GM21447 (cell line): ENCODE data around the gene PEPD.
"Not testable (repeated sequence)": the region's sequence is repeated elsewhere in the genome, so short reads cannot be mapped to it uniquely, and the experiment has no call there.

Source experiments
- ATAC-seq: cut with Tn5 transposase; IDR thresholded peaks from one replicate; pipeline ENCODE4 v1.9.1; 2021; ENCODE audit not compliant: unreplicated experiment

PEPD gene

DNA sequence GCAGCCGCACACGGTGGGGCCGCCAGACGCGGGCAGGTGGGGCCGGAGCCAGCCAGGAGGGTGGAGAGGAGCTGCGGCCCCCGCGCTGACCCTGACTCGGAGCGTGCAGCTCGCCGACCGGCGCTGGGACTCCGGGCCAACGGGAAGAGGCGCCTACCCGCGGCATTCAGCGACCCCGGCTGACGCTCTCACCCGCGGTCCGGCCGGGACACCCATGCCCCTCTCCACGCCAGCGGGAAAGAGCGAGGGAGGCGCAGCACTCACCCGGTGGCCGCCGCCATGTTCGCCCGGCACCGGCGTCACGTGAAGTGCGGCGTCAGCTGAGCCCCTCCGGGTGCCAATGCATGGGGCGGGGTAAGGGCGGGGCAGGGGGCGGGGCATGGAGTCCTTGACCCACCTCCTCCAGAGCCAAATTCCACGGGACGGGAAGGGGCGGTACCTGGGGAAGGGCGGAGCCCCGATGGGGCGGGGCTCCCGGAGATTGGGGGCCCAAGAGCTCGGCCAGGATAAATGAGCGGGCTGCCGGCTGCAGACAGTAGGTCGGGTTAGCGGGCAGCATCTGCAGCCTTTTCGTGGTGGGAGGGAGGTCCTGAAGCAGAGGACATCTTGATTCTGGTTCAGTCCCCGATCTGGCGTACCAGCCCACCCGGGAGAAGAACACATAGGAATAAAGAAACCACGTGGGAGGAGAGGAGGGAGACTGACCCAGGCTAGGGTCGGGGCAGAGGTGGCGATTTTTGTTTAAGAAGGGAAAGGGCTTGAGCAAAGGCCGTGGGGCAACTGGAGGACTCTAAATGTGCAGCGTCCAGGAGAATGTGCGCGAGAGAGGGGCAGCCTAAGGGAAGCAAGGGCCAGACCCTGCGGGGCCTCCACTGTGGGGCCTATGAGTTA is at the start of gene PEPD:
Gene PEPD, minus strand, starts transcription at position 312 of the 891 bp plus-strand sequence. Its CDS starts 31 bp downstream, at position 281.
- peak; percentile 93 for ATAC-seq

DNA sequence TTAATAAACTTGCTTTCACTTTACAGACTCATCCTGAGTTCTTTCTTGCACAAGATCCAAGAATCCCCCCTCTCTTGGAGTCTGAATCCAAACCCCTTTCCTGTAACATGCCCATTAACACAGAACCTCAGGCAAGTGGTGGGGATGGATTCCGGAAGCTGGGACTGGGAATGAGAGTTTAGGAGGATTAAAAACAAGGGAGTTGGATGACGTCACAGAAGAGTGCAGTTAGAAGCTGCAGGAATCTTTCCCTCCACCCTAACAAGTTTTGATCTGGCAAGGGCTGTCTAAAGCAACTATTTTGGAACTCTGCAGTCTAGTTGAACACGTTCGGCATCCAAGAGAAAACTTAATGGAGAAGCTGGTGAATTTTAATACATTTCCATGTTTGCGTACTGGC is 48.2 kb upstream of the PEPD start:
- no peak for ATAC-seq

DNA sequence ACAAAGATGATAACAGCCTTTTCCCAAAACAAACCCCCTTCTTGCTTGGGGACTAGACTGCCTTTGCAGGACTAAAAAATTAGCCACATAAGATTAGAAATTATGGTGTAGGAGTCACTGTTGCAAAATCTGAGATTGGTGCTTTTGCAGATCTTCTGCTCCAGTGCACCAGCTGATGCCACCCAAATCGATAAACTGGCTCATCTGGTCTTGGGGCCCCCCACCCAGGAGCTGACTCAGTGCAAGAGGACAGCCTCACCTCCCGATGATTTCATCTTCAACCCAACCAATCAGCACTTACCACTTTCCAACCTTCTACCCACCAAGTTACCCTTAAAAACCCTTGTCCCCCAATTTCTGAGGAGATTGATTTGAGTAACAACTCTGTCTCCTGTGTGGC is 47.1 kb upstream of the PEPD start:
- ATAC-seq, result no peak

DNA sequence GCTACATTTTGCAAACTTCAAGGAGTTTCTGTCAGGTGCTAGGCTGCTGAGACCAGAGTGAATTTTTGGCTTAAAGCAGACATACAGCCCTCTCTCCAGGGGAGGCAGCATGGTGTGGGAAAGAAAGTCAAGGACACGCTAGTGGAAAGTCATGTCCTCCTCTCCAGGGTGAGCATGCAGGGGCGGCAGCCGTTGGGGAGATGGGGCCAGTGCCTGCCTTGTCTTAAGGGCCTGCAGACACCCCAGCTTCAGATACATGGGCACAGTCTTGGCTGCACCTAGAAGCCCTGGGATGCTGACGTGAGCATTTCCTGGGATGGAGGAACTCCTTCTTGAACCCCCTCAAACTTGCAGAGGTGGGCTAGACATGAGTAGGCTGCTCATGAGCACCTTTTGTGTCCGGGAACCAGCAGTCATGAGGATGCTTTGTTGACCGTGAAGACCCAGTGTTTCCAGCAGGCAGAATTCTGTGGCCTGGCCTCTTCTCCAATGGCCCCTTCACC is 43.3 kb upstream of the PEPD start:
- no peak for ATAC-seq

DNA sequence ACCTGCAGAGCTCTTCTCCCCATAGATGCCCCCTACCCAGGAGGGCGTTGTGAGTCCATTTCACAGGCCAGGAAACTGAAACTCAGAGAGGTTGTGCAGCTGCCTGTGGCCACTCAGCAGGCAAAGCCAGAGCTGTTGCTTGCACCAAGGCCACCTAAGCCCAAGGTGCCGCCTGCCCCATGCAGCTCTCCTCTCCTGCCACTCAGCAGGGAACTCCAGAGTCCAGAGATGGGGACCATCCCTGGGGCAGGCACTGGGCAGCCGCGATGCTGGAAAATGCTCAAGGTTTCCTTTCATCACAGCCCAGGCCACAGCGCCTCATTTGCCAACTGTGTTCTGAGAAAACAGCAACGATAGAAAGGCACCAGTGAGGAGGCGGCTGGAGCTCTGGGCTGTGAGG is 41.0 kb upstream of the PEPD start:
- ATAC-seq, result no peak

DNA sequence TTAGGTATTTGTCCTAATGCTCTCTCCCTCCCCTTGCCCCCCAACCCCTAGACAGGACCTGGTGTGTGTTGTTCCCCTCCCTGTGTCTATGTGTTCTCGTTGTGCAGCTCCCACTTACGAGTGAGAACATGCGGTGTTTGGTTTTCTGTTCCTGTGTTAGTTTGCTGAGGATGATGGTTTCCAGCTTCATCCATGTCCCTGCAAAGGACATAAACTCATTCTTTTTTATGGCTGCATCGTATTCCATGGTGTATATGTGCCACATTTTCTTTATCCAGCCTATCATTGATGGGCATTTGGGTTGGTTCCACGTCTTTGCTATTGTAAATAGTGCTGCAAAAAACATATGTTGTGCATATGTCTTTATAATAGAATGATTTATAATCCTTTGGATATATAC is 40.1 kb upstream of the PEPD start:
- ATAC-seq, result not testable (repeated sequence)

DNA sequence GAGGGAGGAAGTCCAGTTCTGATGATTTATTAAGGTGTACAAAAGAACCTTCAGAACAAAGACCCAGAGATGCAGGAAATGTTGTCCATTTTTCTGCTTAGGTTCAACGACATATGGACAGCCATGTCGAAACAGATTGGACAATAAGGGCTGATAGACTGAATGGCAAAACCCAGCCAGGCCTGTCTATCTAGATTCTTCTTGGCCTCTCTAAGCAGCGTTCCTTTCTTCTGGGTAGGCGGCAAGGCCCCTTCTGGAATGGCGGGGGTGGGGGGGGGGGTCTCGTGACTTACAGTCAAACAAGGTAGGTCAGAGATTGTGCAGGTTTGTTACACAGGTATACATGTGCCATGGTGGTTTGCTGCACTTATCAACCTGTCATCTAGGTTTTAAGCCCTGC is 39.7 kb upstream of the PEPD start:
- no peak for ATAC-seq

DNA sequence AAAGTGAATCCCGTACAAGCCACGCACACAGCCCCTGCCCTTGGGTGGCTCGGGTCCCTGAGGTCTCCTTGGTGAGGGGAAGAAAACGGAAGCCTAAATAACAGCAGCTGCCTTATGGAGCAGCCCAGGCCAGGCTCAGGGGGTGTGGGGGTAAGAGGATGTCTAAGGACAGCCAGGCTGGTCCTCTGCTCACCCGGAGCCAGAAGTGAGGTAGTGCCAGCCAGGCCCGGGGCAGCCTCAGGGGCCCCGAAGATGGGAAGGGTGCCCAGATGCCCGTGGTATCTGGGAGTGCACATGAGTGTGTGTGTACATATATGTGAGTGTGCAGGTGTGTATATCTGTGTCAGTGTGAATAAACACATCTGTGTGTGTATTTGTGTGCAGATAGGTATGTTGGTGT is 38.4 kb upstream of the PEPD start:
- ATAC-seq, result no peak

DNA sequence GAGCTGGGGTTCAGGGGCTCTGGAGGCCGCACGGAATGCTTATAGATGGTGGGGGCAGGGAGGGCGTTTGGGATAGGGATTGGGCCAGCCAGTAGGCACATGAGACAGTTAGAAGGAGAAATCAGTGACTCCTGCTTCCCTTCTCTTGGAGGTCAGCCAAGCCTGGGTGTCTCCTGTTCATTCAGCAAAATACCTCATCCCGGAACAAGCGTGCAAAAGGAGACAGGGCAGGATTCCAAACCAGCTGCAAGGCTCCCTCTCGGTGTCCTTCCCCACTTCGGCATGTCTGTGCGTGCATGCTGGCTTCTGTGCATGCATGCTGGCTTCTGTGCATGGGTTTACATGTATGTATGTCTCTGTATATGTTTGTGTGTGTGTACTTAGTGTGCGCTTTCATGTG is 37.3 kb upstream of the PEPD start:
- ATAC-seq, result no peak

DNA sequence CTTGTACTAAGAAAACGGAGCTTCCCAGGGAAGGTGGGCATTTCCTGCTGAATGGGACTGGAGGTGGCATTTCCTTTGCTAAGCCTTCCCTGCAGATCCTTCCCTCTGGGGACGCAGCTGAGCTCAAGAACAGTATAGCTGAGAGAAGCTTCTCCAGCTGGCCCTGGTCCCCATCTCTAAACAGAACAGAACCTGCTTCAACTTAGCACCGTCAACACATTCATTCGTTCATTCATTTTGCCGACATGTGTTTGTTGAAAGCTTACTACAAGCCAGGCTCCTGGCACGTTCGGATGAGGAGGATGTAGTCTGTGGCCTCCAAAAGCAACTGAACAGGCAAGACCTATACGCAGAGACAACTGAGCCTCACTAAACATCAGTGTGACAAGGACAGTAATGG is 36.6 kb upstream of the PEPD start:
- ATAC-seq, result no peak

DNA sequence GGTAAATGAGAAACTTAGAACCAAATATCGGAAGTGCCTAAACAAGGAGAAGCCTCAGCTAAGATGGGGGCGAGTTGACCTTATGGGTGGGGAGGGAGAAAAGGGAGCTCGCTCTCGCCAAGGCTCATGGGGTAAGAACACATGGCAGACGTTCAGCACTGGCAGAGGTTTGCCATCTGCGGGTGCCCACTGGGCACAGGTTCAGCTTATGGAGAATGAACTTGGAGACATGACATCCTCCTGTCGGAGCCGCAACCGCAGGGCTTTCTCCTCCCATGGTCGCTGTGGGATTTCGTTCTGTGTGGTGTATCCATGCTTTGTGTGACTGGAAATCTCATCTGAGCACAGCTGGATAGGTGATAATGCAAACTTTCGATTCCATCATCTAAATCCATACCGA is 36.1 kb upstream of the PEPD start:
- ATAC-seq, result no peak

DNA sequence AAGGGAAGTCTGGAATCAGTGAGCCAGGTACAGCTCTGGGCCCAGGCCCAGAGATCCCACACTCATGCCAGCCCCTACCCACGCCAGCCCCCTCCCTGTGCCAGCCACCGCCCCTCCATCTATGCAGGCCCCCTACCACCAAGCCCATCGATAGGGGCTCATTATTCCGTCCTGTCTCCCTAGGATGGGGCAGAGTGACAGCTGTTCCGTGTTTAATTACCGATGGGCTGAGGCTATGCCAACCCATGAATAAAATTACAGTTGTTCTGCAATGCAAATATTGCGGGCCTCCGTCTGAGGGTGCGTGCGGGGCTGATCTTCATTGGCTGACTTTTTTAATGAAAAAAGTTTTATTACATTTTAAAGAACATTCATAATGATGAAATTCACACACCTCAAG is 35.6 kb upstream of the PEPD start:
- no peak for ATAC-seq

DNA sequence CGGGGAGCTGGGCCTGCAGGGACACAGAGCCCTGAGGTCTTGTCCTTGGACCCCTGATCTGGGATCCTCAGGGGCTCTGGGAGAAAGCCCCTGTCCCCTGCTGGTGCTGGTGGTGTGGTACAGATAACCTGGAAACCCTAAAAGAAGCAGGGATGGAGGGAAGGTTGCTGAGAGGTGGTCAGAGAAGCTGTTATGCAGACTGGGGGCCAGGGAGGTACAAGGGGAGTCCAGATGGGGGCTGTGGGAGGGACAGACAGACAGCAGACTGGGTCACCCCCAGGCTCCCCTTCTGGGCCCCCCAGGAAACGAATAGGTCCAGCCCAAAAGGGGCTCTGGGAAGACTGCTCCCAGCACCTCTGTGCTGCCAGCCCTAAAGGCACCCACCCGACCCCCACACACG is 34.7 kb upstream of the PEPD start:
- no peak for ATAC-seq

DNA sequence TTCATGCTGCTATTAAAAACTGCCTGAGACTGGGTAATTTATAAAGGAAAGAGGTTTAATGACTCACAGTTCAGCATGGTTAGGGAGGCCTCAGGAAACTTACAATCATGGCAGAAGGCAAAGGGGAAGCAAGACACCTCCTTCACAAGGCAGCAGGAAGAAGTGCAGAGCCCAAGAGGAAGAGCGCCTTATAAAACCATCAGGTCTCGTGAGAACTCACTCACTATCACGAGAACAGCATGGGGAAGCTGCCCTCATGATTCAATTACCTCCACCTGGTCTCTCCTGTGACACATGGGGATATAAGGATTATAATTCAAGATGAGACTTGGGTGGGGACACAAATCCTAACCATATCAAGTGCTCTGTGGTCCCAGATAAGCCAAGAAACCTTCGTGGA is 34.1 kb upstream of the PEPD start:
- ATAC-seq, result not testable (repeated sequence)

DNA sequence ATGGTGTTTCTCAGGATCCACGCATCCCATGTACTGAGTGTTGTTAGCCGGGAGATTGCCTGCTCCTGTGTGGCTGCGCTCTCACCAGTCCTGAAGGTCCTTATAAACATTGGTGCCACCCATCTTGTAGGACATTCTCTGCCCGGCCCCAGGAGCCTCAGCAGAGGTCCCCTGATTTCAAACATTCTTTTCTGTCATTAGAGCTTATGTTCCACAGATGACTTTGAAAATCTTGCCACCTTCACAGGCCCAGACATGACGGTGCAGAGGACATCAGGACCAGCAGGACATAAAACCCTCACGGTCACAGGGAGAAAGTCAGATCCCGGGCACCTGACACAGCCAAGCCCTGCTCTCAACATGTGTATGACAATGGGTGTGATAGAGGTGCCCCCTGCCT is 33.2 kb upstream of the PEPD start:
- ATAC-seq, result no peak

DNA sequence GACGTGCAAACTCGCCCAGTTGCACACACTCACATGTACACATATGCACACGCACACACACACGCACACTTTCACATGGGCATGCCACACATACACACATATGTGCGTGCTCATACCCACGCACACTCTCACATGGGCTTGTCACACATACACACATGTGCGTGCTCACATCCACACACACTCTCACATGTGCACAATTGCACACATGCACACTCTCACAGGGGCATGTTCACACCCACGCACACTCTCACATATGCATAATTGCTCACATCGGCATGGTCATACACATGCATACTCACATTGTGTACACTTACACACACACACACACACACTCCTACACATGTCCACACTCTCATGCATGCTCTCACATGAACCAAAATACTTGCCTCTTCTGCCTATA is 32.8 kb upstream of the PEPD start:
- ATAC-seq, result no peak

DNA sequence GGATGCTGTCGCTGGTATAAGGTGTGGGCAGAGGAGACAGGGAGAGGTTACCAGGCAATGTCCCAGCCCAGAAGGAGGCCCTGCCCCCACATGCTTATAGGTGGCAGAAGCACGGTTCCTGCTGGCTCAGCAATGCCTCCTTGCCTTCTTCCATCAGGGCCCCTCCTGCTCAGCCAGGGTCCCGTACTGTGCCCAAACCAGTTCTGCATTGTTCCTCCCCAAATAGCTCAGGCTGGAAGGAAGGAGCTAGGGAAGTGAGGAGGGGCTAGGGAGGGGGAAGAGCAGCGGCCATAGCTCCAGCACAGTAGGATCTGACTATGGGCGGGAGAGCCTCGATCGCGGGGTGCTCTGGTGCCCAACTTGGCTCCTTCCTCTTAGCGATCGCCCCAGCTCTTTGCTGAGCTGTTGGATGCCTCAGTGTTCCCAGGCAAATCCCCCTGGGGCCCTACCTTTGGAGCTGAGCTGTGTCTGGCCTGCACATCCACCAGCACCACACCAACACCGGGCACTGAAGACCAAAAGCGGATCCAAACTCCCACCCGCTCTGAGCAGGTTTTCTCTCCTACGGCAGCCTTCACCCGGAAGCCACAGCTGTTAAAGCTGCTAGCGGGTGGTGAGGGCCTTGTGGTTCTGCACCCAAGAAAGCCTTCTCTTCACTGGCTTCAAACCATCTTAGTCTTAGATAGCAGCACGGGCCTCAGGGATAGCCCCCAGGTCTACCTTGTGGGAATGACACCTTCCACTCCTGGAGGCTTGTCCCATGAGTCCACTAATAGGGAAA is 32.1 kb upstream of the PEPD start:
- ATAC-seq, result no peak

DNA sequence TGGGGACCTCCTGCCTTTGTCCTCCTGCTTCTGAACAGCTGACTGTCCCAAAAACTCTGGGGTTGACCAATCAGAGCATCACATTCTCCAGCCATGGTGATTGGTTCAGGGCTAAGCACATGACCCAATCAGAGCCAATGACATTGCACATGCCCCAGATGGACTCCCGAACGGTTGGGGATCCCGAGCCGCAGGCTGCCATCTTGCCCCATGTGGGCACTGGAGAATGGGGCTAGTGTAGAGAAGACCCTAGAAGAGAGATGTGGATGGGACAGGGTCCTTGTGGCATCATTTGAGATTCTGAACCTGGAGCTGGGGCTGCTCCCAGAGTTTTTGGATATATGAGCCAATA is 31.3 kb upstream of the PEPD start:
- no peak for ATAC-seq

DNA sequence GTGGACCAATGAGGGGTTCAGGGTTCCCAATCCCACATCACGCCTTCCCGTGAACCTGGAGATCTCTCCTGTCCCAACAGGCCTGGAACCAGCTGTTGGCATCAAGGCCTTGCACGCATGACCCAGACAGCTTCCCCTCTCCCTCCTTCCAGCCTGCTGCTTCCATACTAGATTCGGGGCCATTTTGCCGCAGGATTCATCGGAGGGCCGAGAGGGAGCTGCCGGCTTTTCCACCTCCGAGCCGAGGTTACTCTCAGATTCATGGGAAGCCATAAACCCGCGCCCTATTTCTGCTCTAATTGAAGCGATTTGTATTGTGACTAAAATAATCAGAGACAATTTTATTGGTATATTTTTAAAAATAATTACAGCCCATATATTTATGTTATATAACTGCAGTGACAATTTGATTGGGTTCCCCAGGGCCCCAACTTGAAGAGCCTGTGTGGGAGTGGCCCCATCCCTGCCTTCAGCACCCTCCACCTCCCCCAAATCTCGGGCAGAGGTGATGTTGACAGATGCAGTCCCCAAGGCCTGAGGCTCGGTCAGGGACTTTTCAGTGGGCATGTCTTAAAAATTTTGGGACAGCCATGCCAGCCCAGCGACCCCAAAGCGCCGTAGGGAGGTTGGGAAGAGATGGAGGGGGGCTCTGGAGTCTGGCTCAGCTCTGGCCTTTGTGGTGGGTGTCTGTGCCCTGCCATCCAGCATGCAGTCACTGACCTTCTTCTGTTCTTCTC is 30.8 kb upstream of the PEPD start:
- no peak for ATAC-seq

DNA sequence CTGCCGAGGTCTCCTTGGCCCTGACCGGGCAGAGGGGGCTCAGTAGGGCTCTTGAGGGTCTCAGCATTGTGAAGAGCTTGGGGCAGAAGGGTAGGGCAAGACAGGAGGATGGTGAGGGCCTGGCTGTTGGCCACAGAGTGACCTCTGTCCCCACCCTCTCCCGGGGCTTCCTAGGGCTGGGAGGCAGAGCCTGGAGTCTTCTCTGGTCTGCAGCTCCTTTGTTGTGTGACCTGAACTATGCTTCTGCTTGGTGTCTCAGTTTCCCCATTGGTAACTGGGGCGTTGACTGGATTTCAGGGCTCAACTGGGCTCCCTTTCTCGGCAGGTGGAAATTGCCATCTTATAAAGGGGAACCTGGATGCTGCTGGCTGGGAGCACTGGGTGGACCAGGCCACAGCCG is 30.1 kb upstream of the PEPD start:
- ATAC-seq, result no peak

DNA sequence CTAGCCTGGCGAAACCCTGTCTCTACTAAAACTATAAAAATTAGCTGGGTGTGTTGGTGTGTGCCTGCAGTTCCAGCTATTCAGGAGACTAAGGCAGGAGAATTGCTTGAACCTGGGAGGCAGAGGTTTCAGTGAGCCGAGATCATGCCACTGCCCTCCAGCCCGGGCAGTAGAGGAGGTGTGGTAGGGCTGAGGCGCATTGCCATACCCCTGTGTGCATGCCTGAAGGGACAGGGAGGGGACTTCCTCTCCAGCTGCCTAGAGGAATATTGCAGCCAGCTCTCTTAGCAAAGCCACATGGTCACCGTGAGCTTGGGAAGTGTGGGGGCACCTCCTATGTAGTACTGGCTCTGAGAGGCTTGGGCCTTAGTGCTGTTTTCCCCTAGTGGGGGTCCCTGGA is 29.2 kb upstream of the PEPD start:
- no peak for ATAC-seq

DNA sequence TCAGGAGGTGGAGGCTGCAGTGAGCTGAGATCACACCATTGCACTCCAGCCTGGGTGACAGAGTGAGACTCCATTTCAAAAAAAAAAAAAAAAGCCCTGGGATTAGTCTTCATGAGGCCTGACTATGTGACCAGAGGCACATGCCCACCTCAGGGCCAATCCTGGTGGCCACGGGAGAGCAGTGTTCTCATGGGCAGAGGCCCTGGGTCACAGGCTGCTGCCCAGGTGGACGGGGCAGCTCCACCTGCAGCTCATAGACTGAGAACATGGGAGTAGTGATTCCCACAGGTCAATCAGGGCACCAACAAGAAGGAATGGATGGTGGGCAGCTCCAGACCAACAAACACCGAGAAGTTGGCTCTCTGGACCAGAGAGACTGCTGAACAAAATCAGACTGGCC is 26.1 kb upstream of the PEPD start:
- ATAC-seq, result no peak
